Activated CD8-positive, alpha-beta T cell treated with anti-CD3 and anti-CD28 coated beads for 36 hours (primary cell): Measurements from ENCODE around the gene DOK6. TPM values are rescaled to one million over a fixed set of nuclear protein-coding genes. Genes with fewer than 3 reads are reported as not detected.

Experiments used
- ATAC-seq: fragments of 200-7000 bp; cut with Tn5 transposase; one replicate; pipeline ENCODE4 v1.10.0; 2021; ENCODE audit warnings: mild to moderate bottlenecking, moderate library complexity
- CTCF ChIA-PET: fragments of 350-600 bp; sonication (Branson Sonifier 250); formaldehyde crosslinking; loops from one replicate; lab custom pipeline; 2021; ENCODE audit warnings: antibody characterized with exemption; lab: Charles Lee
- POLR2A ChIA-PET: fragments of 350-600 bp; sonication (Branson Sonifier 250); formaldehyde crosslinking; loops from one replicate; lab custom pipeline; 2021; ENCODE audit warnings: antibody characterized with exemption; lab: Charles Lee
- DNase-seq: peaks from one replicate; pipeline ENCODE4 v3.0.0-alpha.2; 2020
- H3K27ac Mint-ChIP-seq: one replicate; pipeline ENCODE4 v1.8.0; 2021; ENCODE audit warnings: mild to moderate bottlenecking, mixed read lengths
- H3K27me3 Mint-ChIP-seq: one replicate; pipeline ENCODE4 v1.8.0; 2021; ENCODE audit warnings: mixed read lengths
- H3K36me3 Mint-ChIP-seq: one replicate; pipeline ENCODE4 v1.8.0; 2021; ENCODE audit warnings: low read depth, mixed read lengths
- H3K4me1 Mint-ChIP-seq: one replicate; pipeline ENCODE4 v1.8.0; 2021; ENCODE audit warnings: low read depth, mixed read lengths
- H3K4me3 Mint-ChIP-seq: one replicate; pipeline ENCODE4 v1.8.0; 2021; ENCODE audit warnings: mild to moderate bottlenecking, moderate library complexity, mixed read lengths
- H3K9me3 Mint-ChIP-seq: one replicate; pipeline ENCODE4 v1.8.0; 2021; ENCODE audit warnings: mixed read lengths
- intact Hi-C: fragments of 100-400 bp; cut with micrococcal nuclease; formaldehyde crosslinking; loops from one replicate; pipeline ENCODE4 v1.10.0; 2022
- total RNA-seq, 2 experiments: library from RNA; stranded (reverse); gene quantifications; one replicate each; pipeline ENCODE4 v1.2.3, GENCODE V29; 2021
- TF ChIP-seq, protein P1 (sequence below): fragments of 200-600 bp; IDR thresholded peaks from one replicate; pipeline ENCODE4 v1.8.0; 2022; ENCODE audit warnings: antibody characterized with exemption, mild to moderate bottlenecking

DOK6 gene
- total RNA-seq, 2 experiments from 2014 or later, result not detected

DNA sequence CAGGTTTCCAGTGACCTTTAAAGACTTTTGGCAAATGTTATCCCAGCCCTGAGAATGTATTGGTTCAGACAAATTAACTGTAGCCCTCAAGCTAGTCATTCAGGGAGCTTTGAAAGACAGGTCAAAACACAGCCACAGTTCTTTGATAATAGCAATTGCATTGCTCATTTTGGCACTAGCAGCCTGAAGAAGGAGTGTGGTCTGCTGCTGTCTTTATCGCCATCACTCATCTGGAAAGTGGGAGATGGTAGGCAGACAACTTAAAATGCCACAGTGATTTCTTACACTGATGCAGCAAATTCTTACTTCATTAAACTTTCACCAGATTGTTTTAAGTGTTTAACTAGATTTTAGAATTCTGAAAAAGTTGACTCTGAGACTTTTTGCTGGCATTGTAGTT, 47.2 kb downstream of the DOK6 start:
- no peaks in the 10 kb centered on the region for H3K4me1 Mint-ChIP-seq
- ChIA-PET CTCF (no interaction called here), POLR2A (no interaction called here)
- TF ChIP-seq, protein P1, sequence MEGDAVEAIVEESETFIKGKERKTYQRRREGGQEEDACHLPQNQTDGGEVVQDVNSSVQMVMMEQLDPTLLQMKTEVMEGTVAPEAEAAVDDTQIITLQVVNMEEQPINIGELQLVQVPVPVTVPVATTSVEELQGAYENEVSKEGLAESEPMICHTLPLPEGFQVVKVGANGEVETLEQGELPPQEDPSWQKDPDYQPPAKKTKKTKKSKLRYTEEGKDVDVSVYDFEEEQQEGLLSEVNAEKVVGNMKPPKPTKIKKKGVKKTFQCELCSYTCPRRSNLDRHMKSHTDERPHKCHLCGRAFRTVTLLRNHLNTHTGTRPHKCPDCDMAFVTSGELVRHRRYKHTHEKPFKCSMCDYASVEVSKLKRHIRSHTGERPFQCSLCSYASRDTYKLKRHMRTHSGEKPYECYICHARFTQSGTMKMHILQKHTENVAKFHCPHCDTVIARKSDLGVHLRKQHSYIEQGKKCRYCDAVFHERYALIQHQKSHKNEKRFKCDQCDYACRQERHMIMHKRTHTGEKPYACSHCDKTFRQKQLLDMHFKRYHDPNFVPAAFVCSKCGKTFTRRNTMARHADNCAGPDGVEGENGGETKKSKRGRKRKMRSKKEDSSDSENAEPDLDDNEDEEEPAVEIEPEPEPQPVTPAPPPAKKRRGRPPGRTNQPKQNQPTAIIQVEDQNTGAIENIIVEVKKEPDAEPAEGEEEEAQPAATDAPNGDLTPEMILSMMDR, result no peak
- no peaks in the 10 kb centered on the region for H3K27me3 Mint-ChIP-seq
- ATAC-seq (no peak), DNase-seq (no peak)
- H3K4me3 Mint-ChIP-seq, result no peak overlapping the region
- H3K9me3 Mint-ChIP-seq, result no peaks in the 10 kb centered on the region
- no peak overlapping the region for H3K27ac Mint-ChIP-seq
- intact Hi-C loops, result no loop called here
- no peaks in the 10 kb centered on the region for H3K36me3 Mint-ChIP-seq

DNA sequence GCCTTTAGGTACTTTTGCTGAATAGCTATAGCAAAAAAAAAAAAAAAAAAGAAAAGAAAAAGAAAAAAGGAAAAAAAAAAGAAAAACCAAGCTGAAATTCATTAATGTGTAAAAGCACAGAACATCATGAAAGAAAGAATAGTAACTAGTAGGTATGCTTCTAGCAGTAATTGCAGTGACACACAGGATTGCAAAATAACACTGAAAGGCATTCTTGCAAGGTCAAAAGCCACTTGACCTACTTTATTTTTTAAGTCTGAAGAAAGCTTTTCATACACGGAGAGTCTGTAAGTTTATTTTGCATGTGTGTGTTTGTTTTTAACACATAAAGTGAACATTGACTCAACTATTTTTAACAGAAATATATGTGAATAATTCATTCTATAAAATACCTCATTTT, 54.4 kb downstream of the DOK6 start:
- DNase-seq, result no peak
- intact Hi-C loops, result no loop called here
- Mint-ChIP-seq H3K4me1 (no peaks in the 10 kb centered on the region), H3K36me3 (no peaks in the 10 kb centered on the region), H3K27me3 (no peaks in the 10 kb centered on the region), H3K9me3 (no peaks in the 10 kb centered on the region), H3K4me3 (no peak overlapping the region), H3K27ac (no peak overlapping the region)
- TF ChIP-seq, protein P1, result no peak
- ATAC-seq, result no peak
- POLR2A ChIA-PET, result no interaction called here
- CTCF ChIA-PET, result no interaction called here

DNA sequence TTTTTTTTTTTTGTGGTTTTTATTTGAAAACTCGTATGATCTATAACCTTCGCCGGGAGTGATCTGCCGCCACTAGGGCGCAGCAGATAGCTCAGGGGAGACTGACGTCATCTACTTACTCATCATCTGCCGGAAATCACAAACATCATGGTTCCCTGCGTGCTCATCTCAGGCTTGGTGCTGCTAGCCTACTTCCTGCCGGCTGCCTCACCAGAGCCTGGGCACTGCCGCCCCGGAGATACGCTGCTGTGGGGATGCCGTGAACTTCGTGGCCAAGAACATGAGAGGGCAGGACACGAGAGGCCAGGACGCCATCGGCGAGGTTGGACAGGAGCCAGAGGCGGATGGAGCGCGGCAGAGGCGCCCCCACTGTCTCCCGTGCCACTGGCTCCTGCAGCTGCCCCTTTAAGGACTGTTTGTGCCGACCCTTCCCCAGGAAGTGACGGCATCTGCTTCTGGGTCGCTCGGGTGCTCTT, 68.8 kb downstream of the DOK6 start:
- ChIA-PET POLR2A (no interaction called here), CTCF (no interaction called here)
- peak; percentile 79 for ATAC-seq
- no peak overlapping the region for H3K4me3 Mint-ChIP-seq
- peak; percentile 66 for DNase-seq
- no peaks in the 10 kb centered on the region for H3K9me3 Mint-ChIP-seq
- intact Hi-C loops, result no loop called here
- H3K36me3 Mint-ChIP-seq, result no peaks in the 10 kb centered on the region
- no peak overlapping the region for H3K27ac Mint-ChIP-seq
- no peaks in the 10 kb centered on the region for H3K4me1 Mint-ChIP-seq
- TF ChIP-seq, protein P1, result no peak
- H3K27me3 Mint-ChIP-seq, result no peaks in the 10 kb centered on the region

DNA sequence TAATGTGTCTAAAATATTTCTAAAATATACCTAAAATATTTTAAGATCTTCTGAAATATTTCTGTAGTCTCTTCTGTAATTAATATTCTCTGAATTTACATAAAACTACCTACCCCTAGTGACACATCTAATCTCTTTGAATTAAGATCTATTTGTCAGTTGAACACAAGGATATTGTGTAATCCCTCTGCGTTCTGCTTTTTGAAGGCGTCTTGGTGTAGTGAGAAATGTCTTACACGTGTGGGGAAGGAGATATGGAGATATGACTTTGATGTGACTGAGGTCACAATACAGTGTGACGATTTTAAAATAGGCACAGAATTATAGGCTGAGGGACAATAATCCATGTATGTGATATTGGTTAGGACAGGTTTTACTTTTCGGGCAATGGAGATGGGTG, 79.8 kb downstream of the DOK6 start:
- DNase-seq (no peak), ATAC-seq (no peak)
- H3K4me3 Mint-ChIP-seq, result no peak overlapping the region
- intact Hi-C loops, result no loop called here
- ChIA-PET POLR2A (no interaction called here), CTCF (no interaction called here)
- TF ChIP-seq, protein P1, result no peak
- no peak overlapping the region for H3K27ac Mint-ChIP-seq
- H3K9me3 Mint-ChIP-seq, result no peaks in the 10 kb centered on the region
- no peaks in the 10 kb centered on the region for H3K36me3 Mint-ChIP-seq
- H3K4me1 Mint-ChIP-seq, result no peaks in the 10 kb centered on the region
- peaks cover 13% of the 10 kb centered on the region for H3K27me3 Mint-ChIP-seq

DNA sequence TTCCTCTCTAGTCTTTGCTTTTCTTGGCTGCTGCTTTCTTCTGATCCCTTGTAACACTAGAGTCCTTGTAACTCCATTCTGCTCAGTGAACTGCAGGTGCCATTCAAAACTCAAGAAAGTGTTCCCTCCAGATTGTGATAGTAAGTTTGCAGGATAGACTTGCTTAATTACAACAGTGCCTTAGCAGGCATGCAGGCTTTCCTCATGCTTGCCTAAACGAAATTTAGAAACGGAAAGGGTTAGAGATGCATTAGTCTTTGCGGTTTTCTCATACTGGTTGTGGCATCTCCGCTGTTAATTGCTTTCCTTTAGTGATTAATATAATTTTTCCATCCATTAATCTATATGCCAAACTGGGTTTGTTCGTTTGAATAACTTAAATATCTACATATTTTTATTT, 82.9 kb downstream of the DOK6 start:
- ATAC-seq, result no peak
- ChIA-PET POLR2A (no interaction called here), CTCF (no interaction called here)
- DNase-seq, result no peak
- no peaks in the 10 kb centered on the region for H3K9me3 Mint-ChIP-seq
- peaks cover 17% of the 10 kb centered on the region for H3K27me3 Mint-ChIP-seq
- H3K4me1 Mint-ChIP-seq, result no peaks in the 10 kb centered on the region
- no peak overlapping the region for H3K27ac Mint-ChIP-seq
- intact Hi-C loops, result no loop called here
- no peak overlapping the region for H3K4me3 Mint-ChIP-seq
- TF ChIP-seq, protein P1, result no peak
- no peaks in the 10 kb centered on the region for H3K36me3 Mint-ChIP-seq
